ENCODE measurements around the gene FRMPD4. TPM values are rescaled to one million over a fixed set of nuclear protein-coding genes. Genes with fewer than 3 reads are reported as not detected.

The FRMPD4 gene
- total and polyA plus RNA-seq, 2 experiments from 2014 or later, result 0.19 to 0.80 TPM

- H3K9me3 Mint-ChIP-seq, result no peaks in the 10 kb centered on the region
- DNase-seq (ENCODE audit: low spot score), result no peak
- no peak overlapping the region for H3K27ac Mint-ChIP-seq
These were observed 331.0 kb downstream of the FRMPD4 start for GRCh38 chrX:12469296-12469695.

More at GRCh38 chrX:12469296-12469695, 331.0 kb downstream of the FRMPD4 start:
- Histone ChIP-seq H3K36me3 (ENCODE audit: insufficient read depth) (no peaks in the 10 kb centered on the region), H2AFZ (no peak overlapping the region), H3K4me1 (ENCODE audit: insufficient read depth) (no peaks in the 10 kb centered on the region), H3K4me3 (no peak overlapping the region), H3K27me3 (ENCODE audit: insufficient read depth) (no peaks in the 10 kb centered on the region), H4K20me1 (replicated peaks; ENCODE audit: insufficient read depth) (no peaks in the 10 kb centered on the region), H3K27ac (ENCODE audit: low read depth) (no peak overlapping the region), H3F3A (replicated peaks; ENCODE audit: low read depth) (no peaks in the 10 kb centered on the region), H3K4me2 (no peak overlapping the region), H3K9me2 (ENCODE audit: insufficient read depth) (no peaks in the 10 kb centered on the region), H3K79me2 (replicated peaks; ENCODE audit: insufficient read depth) (no peaks in the 10 kb centered on the region)
- H3K4me1 Mint-ChIP-seq, result no peaks in the 10 kb centered on the region
- peaks cover 4% of the 10 kb centered on the region for H3K27me3 Mint-ChIP-seq (ENCODE audit: insufficient read depth, low read depth, poor library complexity)
- ATAC-seq, result no peak
- H3K4me3 Mint-ChIP-seq, result no peak overlapping the region
- TF ChIP-seq EZH2 (IDR thresholded peaks at IDR 0.05; ENCODE audit: low read depth, unreplicated experiment) (no peak), ETS1 (IDR thresholded peaks at IDR 0.05) (no peak), CTCF (conservative IDR thresholded peaks at IDR 0.05; ENCODE audit: low read depth in 2 of 2) (no peak), CREB1 (CRISPR knock-in tag; IDR thresholded peaks at IDR 0.05; ENCODE audit: low read depth) (no peak), STAT1 (IDR thresholded peaks at IDR 0.05; ENCODE audit: unreplicated experiment) (no peak), JUNB (IDR thresholded peaks at IDR 0.05; ENCODE audit: unreplicated experiment) (no peak), REST (IDR thresholded peaks at IDR 0.05; ENCODE audit: unreplicated experiment) (no peak), ZNF462 (CRISPR knock-in tag; IDR thresholded peaks at IDR 0.05) (no peak), POLR2AphosphoS5 (IDR thresholded peaks at IDR 0.05; ENCODE audit: low read depth) (no peak), ZNF331 (CRISPR knock-in tag; IDR thresholded peaks at IDR 0.05; ENCODE audit: low read depth) (no peak), ZNF114 (CRISPR knock-in tag; IDR thresholded peaks at IDR 0.05) (no peak), EZH2phosphoT487 (IDR thresholded peaks at IDR 0.05; ENCODE audit: unreplicated experiment) (no peak), NANOG (IDR thresholded peaks at IDR 0.05; ENCODE audit: borderline replicate concordance) (no peak)
- no peaks in the 10 kb centered on the region for H3K36me3 Mint-ChIP-seq (ENCODE audit: low read depth)

Data from GM23338 (cell line).